B cell (primary cell): Measurements from ENCODE around the gene PRKAG2.

Experiments used
- EZH2 ChIP-seq: IDR thresholded peaks from 2 replicates; pipeline ENCODE4 v1.6.1; 2012; ENCODE audit warnings: borderline replicate concordance, low read depth, mild to moderate bottlenecking, moderate library complexity, low read length; ENCODE audit not compliant: insufficient read depth, poor library complexity, severe bottlenecking
- TF ChIP-seq, protein P1 (sequence below): fragments of 200-600 bp; IDR thresholded peaks from one replicate; pipeline ENCODE4 v1.8.0; 2022; ENCODE audit warnings: antibody characterized with exemption, mild to moderate bottlenecking

- TF ChIP-seq, protein P1, sequence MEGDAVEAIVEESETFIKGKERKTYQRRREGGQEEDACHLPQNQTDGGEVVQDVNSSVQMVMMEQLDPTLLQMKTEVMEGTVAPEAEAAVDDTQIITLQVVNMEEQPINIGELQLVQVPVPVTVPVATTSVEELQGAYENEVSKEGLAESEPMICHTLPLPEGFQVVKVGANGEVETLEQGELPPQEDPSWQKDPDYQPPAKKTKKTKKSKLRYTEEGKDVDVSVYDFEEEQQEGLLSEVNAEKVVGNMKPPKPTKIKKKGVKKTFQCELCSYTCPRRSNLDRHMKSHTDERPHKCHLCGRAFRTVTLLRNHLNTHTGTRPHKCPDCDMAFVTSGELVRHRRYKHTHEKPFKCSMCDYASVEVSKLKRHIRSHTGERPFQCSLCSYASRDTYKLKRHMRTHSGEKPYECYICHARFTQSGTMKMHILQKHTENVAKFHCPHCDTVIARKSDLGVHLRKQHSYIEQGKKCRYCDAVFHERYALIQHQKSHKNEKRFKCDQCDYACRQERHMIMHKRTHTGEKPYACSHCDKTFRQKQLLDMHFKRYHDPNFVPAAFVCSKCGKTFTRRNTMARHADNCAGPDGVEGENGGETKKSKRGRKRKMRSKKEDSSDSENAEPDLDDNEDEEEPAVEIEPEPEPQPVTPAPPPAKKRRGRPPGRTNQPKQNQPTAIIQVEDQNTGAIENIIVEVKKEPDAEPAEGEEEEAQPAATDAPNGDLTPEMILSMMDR, result no peak
- no peak for TF ChIP-seq EZH2
These were observed 147.4 kb downstream of the PRKAG2 start for GRCh38 chr7:151729521-151729921.
